Hepatocyte (in vitro differentiated cells): ENCODE data around the gene PRLHR.

Source experiments
- CTCF ChIP-seq: fragments of 200-600 bp; sonication (generic); IDR thresholded peaks from 2 replicates; pipeline ENCODE4 v1.5.1; 2016; ENCODE audit warnings: antibody characterized with exemption, mild to moderate bottlenecking; ENCODE audit not compliant: poor library complexity
- EZH2 ChIP-seq: fragments of 200-600 bp; sonication (generic); IDR thresholded peaks from 2 replicates; pipeline ENCODE4 v1.6.1; 2016; ENCODE audit warnings: antibody characterized with exemption, mild to moderate bottlenecking, borderline replicate concordance
- EZH2phosphoT487 ChIP-seq: fragments of 200-600 bp; sonication (generic); IDR thresholded peaks from one replicate; pipeline ENCODE4 v1.6.1; 2018; ENCODE audit warnings: antibody characterized with exemption, mild to moderate bottlenecking, low read depth, moderate library complexity; ENCODE audit not compliant: unreplicated experiment, severe bottlenecking

DNA sequence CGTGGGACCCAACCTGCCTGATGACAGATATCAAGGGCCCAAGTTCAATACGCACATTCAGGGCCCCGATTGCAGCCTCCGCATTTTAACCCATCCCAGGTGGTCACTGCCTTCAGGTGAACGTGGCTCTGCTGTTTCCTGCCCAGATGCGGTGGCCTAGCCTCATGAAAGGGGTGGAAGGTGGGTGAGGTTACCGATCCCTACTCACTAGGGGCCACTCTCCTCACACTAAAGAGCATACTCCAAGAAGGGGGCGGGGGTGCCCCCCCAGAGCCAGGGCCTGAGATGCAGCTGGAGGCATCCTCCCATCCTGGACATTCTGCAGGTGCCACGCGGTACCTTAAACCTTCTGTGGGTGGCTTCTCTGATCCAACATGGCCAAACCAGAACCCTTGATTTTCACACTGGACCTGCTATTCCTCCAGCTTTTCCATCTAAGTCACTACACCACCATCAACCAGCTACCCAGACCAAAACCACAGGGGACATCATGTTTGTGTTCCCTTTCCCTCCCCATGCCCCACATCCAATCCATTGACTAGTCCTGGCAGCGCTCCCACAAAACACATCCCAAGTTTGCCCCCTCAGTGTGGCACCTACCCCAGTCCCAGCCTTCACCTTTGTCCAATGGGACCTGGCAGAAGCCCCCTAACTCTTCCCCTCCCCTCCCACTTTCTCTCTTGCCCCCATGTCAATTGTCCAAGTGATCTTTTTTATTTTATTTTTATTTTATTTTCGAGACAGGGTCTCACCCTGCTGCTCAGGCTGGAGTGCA, 30.0 kb downstream of the PRLHR start:
- no peak for TF ChIP-seq CTCF
- no peak for TF ChIP-seq EZH2phosphoT487
- no peak for TF ChIP-seq EZH2
